ENCODE results near the gene LIF.
"Not testable (repeated sequence)": the region's sequence is repeated elsewhere in the genome, so short reads cannot be mapped to it uniquely, and the experiment has no call there.

Gene LIF

DNA sequence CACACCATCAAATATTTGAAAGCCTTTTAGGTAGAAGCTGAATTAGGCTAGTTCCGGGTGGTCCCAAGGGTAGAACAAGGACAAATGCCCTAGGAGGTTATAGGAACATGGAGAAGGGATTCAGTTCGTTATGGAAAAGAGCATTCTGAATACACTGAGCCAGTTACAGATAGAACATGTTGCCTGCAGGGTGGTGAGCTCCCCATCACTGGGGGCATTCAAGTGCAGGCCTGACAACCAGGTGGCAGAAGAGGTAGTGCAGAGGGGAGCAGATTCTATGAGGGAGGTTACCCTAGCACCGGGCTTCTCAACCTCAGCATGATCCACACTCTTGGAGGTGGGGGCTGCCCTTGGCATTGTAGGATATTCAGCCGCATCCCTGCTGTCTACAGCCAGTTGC is 24.2 kb downstream of the LIF start:
- DNase-seq = no peak

DNA sequence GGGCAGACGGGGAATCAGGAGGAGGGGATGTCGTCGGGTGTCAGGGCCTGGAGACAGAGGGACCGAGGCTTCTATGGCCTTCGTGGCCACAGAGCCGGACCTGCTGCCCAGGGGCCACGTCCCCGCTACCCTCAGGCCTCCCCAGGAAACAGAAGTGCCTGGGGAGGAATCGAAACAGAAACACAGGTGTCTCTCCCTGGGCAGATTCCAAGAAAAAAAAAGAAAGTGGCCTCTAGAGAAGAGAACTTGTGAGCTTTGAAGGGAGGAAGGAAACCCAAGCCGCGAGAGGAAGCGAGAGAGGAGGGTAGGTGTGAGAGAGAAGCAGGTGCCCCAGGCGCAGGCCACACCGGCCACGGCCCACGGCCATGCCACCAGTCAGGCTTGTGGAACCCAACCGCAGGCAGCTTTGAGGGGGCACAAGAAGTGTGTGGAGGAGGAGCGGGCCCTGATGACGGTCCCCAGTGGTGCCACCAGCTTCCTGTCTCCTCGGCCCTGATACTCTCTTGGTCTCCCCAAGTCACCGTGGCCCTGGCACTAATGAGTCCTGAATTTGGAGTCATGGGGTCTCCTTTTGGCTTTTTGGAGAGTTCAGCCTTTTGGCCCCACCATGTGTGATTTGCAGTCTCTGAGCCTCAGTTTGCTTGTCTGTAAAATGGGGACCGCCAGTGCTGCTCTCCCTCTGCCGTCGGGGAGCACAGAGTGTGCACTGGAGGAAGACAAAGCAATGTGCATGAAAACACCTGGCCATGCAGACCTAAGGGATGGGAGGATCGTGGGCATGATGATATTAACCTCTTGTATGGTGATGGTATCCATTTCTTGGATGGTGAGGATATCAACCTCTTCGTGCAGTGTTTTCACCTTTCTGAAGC is 25.2 kb downstream of the LIF start:
- peak; percentile 79 for DNase-seq

DNA sequence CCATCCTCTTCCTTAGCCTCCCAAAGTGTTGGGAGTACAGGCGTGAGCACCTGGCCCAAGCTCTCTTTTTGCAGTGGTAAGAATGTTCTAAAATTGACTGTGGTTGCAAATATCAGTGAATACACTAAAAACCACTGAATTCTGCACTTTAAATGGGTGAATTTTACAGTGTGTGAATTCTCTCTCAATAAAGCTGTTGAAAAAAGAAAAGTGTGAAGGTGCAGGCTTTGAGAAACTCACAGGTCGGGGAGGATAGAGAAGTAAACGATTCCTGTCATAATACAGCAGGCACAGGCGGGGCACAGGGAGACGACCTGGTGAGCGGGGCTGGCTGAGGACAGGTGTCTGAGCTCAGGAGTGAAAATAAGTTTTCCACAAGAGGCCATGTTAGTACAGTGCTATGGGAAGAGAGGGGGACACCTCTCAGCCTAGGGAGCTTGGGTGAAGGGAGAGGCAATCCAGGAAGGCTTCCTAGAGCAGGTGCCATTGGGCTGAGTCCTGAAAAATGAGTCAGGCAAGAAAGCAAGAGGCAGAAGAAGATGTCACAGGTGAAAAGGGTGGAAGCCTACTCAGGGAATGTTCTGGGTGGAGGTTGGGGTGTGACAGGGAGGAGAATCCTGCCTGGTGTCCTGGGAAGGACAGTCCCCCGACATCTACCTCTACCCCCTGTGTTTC is 26.1 kb downstream of the LIF start:
- DNase-seq = no peak

DNA sequence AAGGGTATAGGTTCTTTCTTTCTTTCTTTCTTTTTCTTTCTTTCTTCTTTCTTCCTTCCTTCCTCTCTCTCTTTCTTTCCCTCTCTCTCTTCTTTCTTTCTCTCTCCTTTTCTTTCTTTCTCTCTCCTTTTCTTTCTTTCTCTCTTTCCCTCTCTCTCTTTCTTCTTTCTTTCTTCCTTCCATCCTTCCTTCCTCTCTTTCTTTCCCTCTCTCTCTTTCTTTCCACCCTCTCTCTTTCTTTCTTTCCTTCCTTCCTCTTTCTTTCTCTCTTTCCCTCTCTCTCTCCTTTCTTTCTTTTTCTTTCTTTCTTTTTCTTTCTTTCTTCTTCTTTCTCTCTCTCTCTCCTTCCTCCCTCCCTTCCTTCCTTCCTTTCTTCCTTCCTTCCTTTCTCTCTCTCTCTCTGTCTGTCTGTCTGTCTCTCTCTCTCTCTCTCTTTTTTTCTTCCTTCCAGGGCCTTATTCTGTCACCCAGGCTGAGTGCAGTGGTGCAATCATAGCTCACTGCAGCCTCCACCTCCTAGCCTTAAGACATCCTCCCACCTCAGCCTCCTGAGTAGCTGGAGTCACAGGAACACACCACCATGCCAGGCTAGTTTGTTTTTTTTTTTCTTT is 26.8 kb downstream of the LIF start:
- no peak for DNase-seq

DNA sequence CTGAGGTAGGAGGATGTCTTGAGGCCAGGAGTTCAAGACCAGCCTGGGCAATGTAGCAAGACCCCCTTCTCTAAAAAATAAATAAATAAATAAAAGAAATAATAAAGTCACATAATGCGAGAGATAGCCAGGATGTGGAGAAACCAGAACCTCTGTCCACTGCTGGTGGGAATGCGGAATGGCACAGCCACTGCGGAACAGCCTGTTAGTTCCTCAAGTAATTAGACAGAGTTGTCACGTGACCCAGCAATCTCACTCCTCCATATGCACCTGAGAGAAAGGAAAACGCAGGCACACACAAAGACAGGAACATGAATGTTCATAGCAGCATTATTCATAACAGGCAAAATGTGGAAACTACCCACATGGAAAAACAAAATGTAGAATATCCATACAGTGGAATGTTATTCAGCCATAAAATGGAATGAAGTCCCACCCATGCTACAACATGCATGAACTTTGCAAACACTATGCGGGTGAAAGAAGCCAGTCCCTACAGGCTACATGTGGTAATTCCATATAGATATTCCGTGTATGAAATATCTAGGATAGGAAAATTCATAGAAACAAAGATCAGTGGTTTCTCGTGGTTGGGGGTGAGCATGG is 27.4 kb downstream of the LIF start:
- DNase-seq = no peak

DNA sequence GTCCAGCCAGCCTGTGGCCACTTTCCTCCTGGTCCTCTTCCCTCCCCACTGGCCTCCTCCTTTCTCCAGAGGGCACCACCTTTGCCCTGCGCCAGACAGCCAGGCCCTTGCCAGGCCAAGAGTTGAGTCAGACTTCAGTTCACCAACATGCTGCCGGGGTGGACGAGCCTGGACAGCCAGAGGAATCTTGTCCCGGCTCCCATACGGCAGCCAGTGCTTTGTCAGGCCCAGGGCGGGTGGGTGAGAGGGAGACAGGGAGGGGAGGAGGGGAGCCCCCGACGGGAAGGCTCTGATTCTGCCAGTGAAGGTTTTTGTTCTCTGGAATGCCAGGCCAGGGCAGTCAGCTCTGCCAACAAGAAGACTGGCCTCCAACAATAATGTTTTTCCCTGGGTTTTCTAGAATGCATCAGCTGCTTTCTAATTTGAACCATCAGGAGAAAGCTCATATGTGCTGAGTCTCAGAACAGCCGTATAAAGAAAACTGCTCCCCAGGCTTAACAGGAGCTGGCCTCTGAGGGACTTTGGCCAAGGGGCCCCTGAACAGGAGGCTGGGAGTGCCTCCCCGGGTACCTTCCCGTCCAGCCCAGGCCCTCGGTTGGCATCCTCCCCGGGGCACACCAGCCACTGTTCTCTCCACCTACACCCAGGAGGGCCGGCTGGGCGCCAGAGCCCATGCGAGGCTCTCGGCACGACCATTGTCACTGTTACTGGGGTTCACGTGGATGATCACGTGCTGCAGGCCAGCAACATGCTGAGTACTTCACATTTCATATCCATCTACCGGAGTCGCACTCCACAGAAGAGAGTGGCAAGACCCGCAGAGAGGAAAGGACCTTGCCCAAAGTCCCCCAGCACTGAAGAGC is 28.6 kb downstream of the LIF start:
- no peak for DNase-seq

DNA sequence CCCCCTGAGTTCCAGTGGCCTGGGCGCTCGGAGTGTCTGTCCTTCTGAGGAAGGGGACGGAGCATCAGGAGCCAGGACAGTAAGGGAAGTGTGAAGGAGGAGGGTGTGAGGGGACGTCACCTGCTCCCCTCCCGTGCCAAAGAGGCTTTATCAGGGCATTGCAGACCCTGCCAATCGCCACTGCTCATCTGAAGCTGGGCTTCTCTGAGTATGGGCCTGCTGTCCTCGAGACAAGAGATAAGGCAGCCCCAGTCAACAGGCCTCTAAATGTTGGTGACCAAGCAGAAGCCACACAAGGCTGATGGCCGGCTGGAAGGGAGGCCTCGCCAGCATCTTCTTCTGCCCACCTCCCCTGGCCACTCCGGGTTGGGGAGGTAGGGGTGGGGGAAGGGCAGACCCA is 29.8 kb downstream of the LIF start:
- no peak for DNase-seq

DNA sequence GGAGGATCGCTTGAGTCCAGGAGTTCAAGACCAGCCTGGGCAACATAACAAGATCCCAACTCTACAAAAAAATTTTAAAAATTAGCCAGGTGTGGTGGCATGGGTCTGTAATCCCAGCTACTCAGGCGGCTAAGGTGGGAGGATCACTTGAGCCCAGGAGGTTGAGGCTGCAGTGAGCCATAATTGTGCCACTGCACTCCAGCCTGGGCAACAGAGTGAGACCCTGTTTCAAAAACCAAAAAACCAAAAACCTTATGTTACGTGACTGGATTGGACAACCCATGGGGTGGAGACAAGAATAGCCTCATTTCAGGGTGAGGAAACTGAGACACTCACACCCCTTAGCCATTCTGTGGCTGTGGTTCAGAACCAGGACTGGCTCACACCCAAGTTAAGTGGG is 30.3 kb downstream of the LIF start:
- not testable (repeated sequence) for DNase-seq

DNA sequence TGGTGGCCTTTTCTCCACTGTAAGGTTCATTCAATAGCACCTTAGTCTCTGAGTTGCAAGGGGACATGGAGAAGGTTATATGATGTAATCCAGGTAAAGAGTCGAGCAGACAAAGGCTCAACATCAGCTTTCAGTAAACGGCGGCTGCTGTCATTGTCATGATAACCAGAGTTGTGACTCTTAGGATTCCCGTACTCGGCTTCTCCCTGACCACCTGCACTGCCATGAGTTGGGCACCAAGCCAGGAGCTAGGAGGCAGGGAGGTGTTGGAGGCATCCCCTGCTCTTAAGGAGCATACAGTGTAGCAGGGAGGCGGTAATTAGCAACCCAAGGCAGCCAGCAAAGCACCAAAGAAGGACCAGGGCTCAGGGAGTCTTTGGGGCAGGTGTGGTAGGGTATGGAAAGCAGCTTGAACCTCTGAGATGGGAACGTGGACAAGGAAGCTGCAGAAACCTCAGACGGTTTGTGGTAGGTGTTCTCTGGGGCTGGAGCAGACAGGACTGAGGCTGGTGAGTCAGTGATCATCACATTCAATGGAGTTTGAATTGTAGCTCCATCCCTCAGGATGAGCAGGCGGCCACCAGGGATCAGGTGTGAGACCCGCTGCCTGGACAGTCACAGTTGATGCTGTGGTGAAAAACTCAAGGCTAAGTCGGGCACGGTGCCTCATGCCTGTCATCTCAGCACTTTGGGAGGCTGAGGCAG is 31.7 kb downstream of the LIF start:
- DNase-seq = no peak

DNA sequence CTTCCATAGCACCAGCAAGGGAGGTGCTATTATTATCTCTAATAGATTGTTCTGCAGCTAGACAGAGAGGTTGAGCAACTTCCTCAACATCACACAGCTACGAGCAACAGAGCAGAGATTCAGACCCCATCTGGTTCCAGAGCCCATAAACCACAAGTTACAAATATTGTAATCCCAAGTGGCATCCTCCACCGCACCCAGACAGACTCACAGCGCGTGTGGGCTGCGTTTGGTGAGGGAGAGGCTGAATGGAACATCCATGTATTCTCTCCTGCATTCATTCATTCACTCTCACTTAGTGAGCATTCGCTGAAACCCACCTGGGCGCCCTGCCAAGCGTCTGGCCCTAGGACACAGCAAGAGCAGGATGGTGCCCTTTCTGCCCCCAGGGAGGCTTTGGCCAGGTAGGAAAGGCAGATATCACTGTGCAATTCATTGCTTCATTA is 33.5 kb downstream of the LIF start:
- no peak for DNase-seq

DNA sequence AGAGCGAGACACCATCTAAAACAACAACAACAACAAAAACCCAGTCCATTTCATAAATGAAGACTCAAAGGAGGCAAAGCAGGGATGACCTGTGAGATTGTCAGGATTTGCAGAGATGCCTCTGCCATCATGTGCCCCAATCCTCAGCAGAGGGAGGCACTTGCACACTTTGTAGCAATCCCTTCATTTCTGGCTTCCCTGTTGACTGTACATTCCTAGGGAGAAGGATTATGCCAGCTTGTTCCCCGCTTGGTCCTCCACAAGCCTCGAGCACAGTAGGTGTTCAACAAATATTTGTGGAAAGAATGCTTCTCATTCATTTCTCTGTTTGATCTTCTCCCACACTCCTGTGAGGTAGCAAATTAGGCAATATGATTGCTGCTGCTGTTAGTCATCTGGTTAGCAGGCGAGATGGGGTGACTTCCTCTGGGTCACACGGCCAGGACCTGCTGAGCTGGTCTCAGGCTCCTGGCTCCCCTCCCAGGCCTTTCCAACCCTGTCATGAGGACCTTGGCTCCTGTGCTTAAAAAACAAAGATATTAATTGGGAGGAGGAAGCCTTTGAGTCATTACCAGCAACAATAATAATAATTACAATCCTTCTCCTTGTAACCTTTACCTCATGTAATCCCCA is 34.1 kb downstream of the LIF start:
- no peak for DNase-seq

DNA sequence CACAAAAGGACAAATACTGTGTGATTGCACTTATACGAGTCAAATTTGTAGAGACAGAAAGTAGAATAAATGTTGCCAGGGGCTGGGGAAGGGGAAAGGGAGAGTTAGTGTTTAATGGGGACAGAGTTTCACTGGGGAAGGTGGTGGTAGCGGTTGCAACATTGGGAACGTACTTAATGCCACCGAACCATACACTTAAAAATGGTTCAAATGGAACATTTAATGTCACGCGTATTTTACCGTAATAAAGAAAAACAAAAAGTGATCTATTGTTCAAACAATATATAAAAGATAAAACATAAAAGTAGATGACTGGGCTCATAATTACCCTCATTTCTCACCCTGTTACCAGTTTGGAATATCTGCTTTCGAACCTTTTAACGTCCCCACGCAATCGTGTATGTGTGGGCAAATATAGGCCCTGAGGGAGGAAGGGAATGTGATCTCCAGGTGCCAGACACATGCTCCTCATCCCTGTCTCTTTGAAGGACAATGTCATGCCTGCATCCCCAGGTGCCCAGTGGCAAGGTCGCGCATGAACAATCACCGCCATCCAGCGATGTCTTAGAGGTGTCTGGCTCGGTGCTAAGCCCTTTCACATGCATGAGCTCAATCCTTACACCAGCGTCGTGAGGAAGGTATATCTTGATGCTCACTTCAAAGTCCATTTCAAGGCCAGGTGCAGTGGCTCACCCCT is 35.3 kb downstream of the LIF start:
- DNase-seq = no peak

DNA sequence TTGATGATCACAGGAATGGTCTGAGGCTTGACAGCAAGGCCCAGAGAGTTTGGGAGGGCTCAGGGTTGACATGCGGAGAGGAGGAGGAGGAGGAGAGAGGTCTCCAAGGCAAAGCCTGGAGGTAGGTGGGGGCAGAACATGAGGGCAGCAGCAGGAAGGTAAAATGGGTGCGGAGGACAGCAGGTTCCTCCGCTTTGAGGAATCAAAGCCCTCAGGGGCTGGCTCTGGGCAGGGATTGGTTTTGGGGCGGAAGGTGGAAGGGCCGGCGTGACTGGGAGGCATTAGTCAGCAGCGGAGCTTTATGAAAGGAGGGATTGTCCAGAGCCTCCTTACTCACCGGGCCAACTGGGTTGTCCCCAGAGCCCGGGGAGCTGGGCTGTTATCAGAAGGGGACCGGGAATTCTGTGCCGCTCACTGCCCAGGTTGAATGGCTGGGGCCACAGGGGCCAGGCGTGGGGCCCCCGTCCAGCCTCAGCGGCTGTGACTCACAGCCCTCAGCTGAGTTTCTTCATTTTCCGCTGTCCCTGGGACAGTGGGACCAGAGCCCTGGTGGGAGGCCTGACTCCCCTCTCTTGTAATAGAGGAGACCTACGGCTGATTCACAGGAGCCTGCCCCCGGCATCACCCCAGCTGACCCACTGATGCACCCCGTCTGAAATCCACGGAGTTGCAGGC is 36.2 kb downstream of the LIF start:
- DNase-seq = no peak

DNA sequence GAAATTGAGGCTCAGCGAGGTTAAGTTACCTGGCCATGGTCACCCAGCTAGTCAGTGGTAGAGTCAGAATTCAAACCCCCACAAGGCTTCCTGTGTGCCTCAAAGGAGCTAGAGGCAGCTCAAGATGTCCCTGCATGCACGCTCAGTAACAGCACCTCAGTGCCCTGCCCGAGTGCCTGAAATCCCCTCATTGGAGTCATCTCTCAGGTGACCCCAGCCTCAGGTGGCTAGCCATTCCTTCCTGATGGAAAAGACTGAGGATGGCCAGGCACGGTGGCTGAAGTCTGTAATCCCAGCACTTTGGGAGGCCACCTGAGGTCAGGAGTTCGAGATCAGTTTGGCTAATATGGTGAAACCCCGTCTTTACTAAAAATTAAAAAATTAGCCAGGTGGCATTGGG is 36.9 kb downstream of the LIF start:
- DNase-seq = no peak

DNA sequence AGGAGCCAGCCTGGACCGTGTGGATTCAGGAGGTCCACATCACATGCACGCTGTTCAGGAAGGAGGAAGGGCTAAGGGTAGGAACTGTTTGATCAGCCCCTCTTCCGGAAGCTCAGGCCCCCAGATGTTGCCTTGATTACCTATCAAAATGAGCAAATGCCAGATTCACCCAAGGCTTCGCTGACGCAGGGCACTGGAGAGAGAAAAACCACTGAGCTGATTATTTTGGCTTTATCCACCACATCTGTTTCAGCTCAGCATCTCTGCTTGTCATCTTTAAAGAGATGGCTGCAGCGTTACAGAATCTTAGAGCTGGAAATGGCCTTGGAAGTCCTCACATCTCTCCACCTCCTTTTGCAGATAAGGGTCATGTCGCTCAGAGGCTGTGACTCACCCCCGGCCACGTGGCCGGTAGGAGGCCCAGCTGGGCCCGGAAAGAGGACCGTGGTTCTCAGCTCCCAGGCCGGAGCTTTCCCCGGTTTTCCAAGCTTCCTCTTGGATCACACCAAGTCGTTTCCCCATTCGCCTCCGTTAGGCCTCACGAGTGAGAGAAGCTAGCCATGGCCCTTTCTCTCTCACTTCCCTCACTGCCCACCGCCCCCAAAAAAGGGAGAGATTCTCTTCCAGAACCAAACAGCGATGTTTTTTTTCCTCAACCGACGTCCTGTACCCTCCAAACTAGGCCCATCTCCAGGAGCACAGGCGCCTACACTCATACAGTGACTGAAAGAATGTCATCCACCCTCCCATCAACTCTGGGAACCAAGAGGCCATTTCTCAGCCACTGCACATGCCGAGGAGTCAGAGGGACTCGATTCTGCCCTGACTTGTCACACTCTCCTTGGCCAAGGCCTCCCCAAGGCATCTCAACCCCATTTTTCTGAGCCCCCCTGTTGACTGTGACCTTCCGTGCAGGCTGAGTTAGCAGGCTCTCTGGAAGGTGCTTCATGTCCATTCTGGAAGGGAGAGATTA is 37.6 kb downstream of the LIF start:
- no peak for DNase-seq

DNA sequence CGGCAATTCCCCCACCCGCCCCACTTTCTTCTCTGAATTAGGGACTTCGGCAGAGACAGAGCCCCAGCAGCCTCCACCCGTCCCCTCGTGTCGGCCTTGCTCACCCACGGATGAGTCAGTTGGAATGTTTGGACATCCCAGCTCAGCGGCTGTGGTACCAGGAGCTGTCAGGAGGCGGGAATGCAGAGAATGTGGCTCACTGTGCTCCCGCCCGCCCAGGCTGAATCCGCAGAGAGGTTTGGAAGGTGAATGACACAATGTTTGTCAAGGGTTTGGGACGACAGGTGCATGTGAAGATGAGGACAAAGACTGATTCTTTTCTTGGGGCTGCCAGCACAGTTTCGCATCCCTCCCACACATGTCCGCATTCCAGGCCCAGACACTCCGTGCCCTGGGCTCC is 39.6 kb downstream of the LIF start:
- no peak for DNase-seq

DNA sequence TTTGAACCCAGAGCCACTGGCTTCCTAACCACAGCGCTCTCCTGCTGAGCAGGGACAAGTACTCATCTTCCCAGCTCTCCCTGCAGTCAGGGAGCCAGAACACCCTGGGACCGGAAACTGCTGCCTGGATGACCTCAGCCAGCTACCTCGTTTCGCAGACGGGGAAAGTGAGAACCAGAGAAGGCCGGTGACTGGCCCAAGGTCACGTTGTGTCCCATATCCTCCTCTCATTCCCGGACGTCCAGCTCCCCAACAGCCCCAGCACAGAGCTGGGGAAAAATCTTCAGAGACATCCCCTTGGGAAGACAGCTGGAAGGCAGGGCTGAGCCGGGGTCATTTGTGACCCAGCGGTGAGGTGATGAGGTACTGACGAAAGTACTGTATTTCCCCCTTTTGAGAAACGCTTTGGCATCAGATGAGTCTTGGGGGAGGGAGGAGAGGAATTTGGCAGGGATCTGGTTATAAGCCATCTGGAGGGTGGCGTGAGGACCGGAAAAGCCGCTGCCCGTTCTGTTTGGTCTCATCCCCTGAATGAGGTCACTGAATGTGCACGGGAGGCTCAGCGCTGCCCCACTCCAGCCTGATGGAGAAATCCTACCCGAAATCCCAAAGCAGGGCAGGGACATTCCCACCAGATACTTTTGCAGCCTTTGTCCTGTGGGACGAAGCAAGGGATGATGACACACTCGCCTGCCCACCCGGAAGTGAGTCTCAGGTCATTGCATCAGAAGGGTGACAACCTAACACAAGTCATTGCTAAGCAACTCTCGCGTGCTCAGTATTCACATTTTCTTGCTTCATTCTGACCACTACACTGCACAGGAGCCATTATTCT is 41.1 kb downstream of the LIF start:
- no peak for DNase-seq

DNA sequence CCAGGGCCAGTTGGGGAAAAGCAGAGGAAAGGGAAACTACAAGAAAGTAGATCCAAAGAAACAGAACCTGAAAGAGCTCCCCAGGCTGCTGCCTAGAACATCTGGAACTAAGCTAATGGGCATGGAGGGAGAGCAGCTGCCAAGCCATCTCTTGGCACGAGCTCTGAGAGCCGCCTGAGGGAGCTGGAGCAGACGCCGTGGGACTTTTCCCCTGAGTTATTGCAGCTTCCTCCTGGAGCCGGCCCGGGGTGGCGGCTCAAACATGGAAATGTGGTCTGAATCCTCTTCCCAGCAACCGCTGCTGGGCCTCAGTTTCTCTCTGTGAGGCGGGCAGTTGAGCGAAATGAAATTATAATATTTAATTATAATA is 41.8 kb downstream of the LIF start:
- no peak for DNase-seq

All from activated CD8-positive, alpha-beta memory T cell treated with anti-CD3 and anti-CD28 coated beads, Interleukin-2, amount 50 U/mL, for 48 hours (primary cell).